ENCODE results near the gene FBLN7. TPM values are rescaled to one million over a fixed set of nuclear protein-coding genes. Genes with fewer than 3 reads are reported as not detected.
A peak's percentile ranks its signal among the peaks of the same experiment; 100 is the strongest.

FBLN7 gene
- total and polyA plus RNA-seq, 11 donors, result 0.23 to 2.9 (median 0.49) TPM; not detected in 1

GRCh38 chr2:112140899-112141625 lies 2.9 kb downstream of the FBLN7 start:
- H3K9me3 ChIP-seq, result no peaks in the 10 kb centered on the region
- intact Hi-C loops (cut with DNase I), result loop anchor here in 1 of 10 donors (10.0 kb wide), 1 partner anchor 104 kb away; no protein-coding TSS in a partner anchor
- peak in 1 of 5 donors; percentile 37 for DNase-seq

GRCh38 chr2:112141626-112142007 lies 3.4 kb downstream of the FBLN7 start:
- H3K27ac ChIP-seq, result no peak overlapping the region
- H3K9me3 ChIP-seq, result no peaks in the 10 kb centered on the region
- no peak for ATAC-seq
- intact Hi-C loops (cut with DNase I), result loop anchor here in 1 of 10 donors (10.0 kb wide), 1 partner anchor 103 kb away; no protein-coding TSS in a partner anchor
- DNase-seq, result no peak
- no peak overlapping the region for H3K4me3 ChIP-seq
- peaks cover 0 to 18% (median 4%) of the 10 kb centered on the region in 12 donors for H3K4me1 ChIP-seq
- TF ChIP-seq POLR2A (IDR thresholded peaks at IDR 0.05) (no peak), CTCF (IDR thresholded peaks at IDR 0.05) (no peak)
- WGBS, 4 donors, result 83 to 95% (median 88%) methylated on average over 7 of the region's 7 CpGs
- no peaks in the 10 kb centered on the region for H3K36me3 ChIP-seq
- H3K27me3 ChIP-seq, result peaks cover 0 to 4% (median 0%) of the 10 kb centered on the region in 9 donors

More at GRCh38 chr2:112140899-112141625, 2.9 kb downstream of the FBLN7 start:
- H3K27ac ChIP-seq, result no peak overlapping the region
- WGBS, 4 donors, result 88 to 93% (median 90%) methylated on average over 19 to 20 of the region's 20 CpGs
- H3K36me3 ChIP-seq, result no peaks in the 10 kb centered on the region
- H3K27me3 ChIP-seq, result peaks cover 0 to 10% (median 0%) of the 10 kb centered on the region in 9 donors
- H3K4me1 ChIP-seq, result peaks cover 0 to 18% (median 4%) of the 10 kb centered on the region in 12 donors
- H3K4me3 ChIP-seq, result peak overlapping the region in 2 of 12 donors; percentile 21 to 50
- TF ChIP-seq POLR2A (IDR thresholded peaks at IDR 0.05) (no peak), CTCF (IDR thresholded peaks at IDR 0.05) (no peak)
- no peak for ATAC-seq

- Histone ChIP-seq H3K4me3 (no peak overlapping the region), H3K36me3 (no peaks in the 10 kb centered on the region), H3K27ac (no peak overlapping the region), H3K9me3 (no peaks in the 10 kb centered on the region), H3K27me3 (peaks cover 0 to 4% (median 0%) of the 10 kb centered on the region in 9 donors), H3K4me1 (peaks cover 0 to 16% (median 4%) of the 10 kb centered on the region in 12 donors)
- intact Hi-C loops (cut with DNase I), result loop anchor here in 1 of 10 donors (10.0 kb wide), 1 partner anchor 102 kb away; no protein-coding TSS in a partner anchor
- 83 to 90% (median 89%) methylated on average over 8 of the region's 8 CpGs for WGBS, 4 donors
- TF ChIP-seq CTCF (IDR thresholded peaks at IDR 0.05) (no peak), POLR2A (IDR thresholded peaks at IDR 0.05) (no peak)
- no peak for ATAC-seq
- DNase-seq, result no peak
These were observed 4.4 kb downstream of the FBLN7 start for GRCh38 chr2:112142525-112143078.

- DNase-seq, result no peak
- peaks cover 0 to 10% (median 2%) of the 10 kb centered on the region in 12 donors for H3K4me1 ChIP-seq
These were observed 5.0 kb downstream of the FBLN7 start for GRCh38 chr2:112143150-112143549.

More at GRCh38 chr2:112143150-112143549, 5.0 kb downstream of the FBLN7 start:
- no peak overlapping the region for H3K27ac ChIP-seq
- WGBS, 4 donors, result 92 to 95% (median 93%) methylated on average over 5 of the region's 5 CpGs
- H3K36me3 ChIP-seq, result no peaks in the 10 kb centered on the region
- peaks cover 0 to 4% (median 0%) of the 10 kb centered on the region in 9 donors for H3K27me3 ChIP-seq
- intact Hi-C loops (cut with DNase I), result loop anchor here in 1 of 10 donors (10.0 kb wide), 1 partner anchor 102 kb away; no protein-coding TSS in a partner anchor
- no peaks in the 10 kb centered on the region for H3K9me3 ChIP-seq
- ATAC-seq, result no peak
- no peak overlapping the region for H3K4me3 ChIP-seq
- TF ChIP-seq CTCF (IDR thresholded peaks at IDR 0.05) (no peak), POLR2A (IDR thresholded peaks at IDR 0.05) (no peak)

Data from heart left ventricle (tissue), 16 donors.